C1 segment of cervical spinal cord (tissue), 14 donors: ENCODE measurements around the gene FGB.
"Not testable (repeated sequence)": the region's sequence is repeated elsewhere in the genome, so short reads cannot be mapped to it uniquely, and the experiment has no call there.

ENCODE experiments used
- DNase-seq, 14 donors: peaks; one replicate each; lab custom pipeline; 2025; lab: John Stamatoyannopoulos, UW

Gene FGB

GRCh38 chr4:154595807-154596206, 33.0 kb downstream of the FGB start:
- no peak for DNase-seq

DNA sequence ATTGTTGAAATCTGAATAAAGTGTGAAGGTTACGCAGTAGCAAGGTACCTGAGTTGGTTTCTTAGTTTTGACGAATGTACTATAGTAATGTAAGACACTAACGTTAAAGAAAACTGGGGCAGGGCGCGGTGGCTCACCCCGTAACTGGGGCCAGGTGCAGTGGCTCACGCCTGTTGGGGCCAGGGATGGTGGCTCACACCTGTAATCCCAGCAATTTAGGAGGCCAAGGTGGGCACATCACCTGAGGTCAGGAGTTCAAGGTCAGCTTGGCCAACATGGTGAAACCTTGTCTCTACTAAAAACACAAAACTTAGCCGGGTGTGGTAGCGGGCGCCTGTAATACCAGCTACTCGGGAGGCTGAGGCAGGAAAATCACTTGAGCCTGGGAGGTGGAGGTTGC, 34.5 kb downstream of the FGB start:
- DNase-seq: not testable (repeated sequence)

- no peak for DNase-seq
Observed at GRCh38 chr4:154597798-154598774, 35.3 kb downstream of the FGB start.

- DNase-seq: no peak
Observed at GRCh38 chr4:154602404-154603020, 39.7 kb downstream of the FGB start.

DNA sequence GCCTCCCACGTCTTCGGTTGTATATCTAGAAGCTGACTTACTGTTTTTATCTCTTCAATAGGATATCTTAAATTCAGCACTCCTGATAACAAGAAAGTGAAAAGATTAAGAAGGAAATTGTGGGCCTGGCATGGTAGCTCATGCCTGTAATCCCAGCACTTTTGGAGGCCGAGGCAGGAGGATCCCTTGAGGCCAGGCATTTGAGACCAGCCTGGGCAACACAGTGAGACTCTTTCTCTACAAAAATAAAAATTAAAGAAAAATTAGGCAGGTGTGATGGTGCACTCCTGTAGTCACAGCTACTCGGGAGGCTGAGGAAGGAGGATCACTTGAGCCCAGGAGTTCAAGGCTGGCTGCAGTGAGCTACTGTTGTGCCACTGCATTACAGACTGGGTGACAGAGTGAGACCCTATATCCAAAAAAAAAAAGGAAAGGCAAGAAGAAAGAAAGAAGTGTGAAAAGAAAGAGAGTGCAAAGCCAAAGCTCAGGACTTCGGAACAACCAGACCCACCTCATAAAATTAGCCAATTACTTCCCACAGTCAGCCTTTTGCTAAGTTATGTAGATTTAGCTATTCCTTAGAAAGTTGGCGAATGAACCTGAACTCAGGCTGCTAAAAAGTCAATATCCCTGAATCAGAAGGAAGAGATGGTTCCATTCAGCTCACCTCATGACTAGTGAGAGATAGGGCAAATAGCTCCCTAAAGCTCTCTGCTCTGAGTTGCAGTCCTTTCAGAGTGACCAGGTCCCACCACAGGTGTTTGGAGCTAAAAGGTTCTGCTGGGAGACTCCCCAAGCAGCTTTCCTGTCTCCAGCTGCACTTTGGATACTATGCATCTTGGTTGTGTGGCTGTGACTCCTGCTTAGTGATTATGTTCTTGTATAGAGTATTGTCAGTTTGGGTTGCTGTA, 40.5 kb downstream of the FGB start:
- no peak for DNase-seq

DNA sequence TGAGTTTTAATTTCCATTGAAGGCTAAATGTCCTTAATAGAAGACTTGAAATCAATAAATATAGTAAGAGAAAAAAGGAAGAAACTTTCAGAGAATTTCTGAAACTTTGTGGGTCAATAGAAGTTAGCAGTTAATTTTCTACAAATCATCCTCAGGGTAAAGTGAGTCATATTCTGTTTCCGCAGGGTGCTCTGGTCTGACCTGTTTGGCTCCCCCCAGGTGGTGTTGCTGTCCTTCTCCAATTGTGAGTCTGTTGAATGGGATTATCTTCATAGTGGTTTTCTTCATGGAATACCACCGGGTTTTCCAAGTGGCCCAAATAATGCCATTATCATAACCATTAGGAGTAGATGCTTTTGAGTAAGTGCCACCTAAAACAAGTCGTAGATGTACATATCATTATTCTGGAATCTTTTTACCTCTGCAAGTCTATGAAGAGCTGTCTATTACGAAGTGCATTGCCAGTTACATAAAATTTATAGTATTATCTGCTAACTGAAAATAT, 41.9 kb downstream of the FGB start:
- DNase-seq: no peak

- no peak for DNase-seq
Observed at GRCh38 chr4:154606728-154607723, 44.2 kb downstream of the FGB start.

DNA sequence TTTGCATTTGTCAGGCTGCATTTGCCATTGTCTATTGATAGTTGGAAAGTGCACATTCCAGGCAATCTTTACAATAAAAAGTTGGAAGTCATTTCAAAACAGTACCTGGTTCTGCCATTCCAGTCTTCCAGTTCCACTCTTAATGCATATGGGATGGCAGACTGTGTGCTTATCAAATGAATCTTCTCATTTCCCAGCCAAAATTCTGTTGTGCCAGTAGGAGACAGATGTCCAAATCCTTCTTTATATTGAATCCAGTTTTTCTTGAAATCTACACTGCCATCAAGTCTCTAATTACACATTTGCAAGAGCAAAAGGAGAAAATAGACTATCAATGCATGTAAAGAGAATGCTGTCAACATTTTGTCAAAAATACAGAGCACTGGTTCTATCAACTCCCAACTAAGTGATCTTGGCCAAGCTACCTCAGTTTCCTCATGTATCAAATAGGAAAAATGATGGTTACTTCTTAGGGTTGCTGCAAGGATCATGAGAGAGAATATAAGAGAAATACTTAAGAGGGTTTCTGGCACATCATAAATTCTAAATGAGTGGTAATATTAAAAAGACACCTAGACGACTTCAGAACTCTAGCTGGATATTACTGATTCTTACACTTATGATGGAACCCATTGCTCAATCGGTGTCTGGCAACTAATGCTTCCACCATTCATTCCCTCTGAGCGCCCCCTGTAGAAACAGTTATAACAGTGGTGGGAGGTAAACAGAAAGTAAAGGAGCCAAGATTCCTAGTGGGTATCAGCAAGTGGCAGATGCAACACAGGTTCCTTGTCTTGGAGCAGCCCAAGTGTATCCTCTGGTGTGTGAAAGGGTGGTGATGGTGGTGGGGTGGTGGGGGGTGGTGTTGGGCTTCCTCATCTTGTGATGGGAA, 45.8 kb downstream of the FGB start:
- DNase-seq: no peak

GRCh38 chr4:154609532-154609931, 46.7 kb downstream of the FGB start:
- no peak for DNase-seq

DNA sequence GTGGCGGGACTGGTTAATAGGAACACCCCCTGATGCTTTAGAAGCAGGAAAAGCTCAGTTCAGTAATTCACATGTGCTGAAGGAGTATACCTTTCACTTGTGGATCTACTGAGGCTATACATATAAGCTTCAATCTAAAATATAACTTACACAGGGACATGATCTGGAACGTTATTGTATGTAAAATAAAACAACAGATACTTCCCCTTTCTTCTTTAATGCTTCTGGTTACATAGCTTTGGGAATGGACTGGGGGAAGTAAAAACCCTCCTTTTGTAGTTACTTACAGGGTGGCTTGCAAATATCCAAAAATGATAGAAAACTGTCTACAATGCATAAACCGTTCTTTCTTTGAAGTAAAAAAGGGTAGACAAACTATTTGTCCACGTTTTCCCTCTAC, 47.8 kb downstream of the FGB start:
- no peak for DNase-seq

DNA sequence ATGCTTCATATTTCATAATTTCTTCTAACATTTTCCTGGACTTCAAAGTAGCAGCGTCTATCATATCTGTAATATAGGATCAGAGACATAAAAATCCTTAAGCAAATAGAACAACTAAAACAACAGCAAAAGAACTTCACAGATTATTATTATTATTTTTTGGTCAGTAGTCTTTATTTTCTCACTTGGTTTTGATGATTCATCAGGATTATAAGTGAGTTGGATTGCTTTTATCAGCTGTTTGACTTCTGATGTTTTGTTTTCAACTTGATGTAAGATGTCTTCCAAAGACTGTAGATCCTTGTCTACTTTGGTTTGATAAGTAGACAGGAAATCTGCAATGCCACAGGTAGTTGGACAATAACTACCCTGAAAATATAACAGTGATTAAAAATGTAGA, 49.0 kb downstream of the FGB start:
- no peak for DNase-seq

DNA sequence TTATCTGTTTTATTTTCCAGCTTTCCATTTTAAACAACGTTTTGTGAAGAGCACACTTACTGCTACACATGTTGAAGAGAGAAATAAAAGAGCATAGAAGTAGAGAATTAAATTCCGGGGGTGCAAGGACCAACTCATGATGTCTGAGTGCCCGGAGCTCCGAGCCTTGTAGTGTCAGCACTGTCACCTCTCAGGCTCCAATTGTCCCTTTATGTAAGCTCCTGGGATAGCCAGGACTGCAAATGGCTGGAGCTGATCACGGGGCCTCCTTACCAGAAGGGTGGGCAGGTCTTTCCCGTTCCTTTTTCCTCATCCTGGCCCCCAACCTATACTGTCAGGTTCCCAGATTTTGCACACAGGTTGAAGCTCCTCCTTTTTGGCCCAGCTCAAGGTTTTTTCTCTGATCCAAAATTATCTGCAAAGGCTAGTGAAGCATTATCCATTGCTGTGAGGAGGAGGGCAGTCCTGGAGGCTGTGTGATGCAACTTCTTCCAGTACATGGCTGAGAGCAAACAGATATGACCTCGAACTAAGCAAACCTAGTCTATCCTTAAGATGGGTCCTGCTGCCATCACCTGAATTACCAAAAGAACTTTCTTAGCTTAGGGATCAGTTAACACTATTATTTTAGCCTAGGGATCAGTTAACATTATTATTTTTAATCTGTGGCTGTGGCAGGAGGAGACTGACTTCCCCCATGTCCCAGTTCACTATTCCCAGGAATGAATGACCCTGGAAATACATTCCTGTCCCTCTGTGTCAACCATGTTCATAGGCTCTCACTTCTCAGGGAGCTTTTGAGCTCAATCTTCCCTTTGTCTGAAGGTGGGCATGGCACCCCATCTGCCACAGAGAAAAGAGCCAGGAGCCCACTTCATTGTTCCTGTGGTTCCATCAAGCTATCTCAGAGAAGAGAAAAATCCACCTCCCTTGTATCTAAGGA, 49.9 kb downstream of the FGB start, which contains the start of gene FGG:
Gene FGG, minus strand, starts transcription at position 185 of the 943 bp plus-strand sequence. Its CDS starts 47 bp downstream, at position 138.
- no peak for DNase-seq

- no peak for DNase-seq
Observed at GRCh38 chr4:154614306-154614705, 51.5 kb downstream of the FGB start.

GRCh38 chr4:154615211-154615610, 52.4 kb downstream of the FGB start:
- DNase-seq: no peak

DNA sequence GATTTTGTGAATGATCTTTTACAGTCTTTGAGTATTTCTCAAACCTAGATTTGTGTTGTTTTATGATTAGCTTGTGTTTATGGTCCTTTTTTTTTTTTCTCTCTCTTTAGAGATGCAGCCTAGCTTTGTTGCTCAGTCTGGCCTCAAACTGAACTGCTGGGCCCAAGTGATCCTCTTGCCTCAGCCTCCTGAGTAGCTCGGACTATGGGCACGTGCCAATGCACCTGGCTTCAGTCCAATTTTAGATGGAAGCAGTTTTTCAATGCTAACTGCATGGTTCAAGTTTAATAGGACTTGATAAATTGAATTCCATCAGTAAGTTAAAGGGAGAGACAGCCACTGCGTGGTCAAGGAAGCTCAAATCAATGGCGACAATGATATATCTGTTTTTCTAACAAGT, 53.5 kb downstream of the FGB start:
- no peak for DNase-seq

- DNase-seq: no peak
Observed at GRCh38 chr4:154616731-154617130, 53.9 kb downstream of the FGB start.

DNA sequence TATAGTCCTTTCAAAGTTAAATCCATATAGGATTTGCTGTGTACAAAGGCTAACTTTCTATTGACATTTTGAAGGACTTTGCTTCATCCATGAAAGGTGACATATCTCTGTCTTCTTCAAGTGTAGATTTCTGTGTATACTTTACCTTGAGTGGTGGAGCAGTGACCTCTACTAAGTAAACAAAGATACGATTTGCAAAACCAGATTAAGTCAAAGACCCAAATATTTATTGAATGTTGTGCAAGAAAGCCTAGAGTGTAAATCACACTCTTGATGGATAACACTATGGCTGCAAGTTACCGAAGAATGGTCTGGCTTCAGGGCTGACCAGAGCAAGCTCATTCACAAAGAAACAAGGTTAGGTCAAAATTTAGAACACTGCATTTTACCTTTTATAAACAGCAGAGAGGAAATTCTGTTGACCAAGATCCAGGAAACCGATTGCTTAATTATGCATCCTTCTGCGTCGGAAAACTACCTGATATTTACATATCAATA, 55.1 kb downstream of the FGB start:
- no peak for DNase-seq
